Renal cortical epithelial cell (primary cell): ENCODE results near the gene STK24. TPM values are rescaled to one million over a fixed set of nuclear protein-coding genes. Genes with fewer than 3 reads are reported as not detected.

Source experiments
- DNase-seq: peaks from one replicate; pipeline ENCODE4 v3.0.0-alpha.2; 2011; ENCODE audit warnings: low read depth
- total RNA-seq: library from RNA; depleted of rRNA; stranded (reverse); fragments of >200 nt; gene quantifications from 2 replicates; pipeline ENCODE4 v1.2.3, GENCODE V29; 2014

Gene STK24
- total RNA-seq, 1 donor from 2014 or later: 82.0 TPM

DNA sequence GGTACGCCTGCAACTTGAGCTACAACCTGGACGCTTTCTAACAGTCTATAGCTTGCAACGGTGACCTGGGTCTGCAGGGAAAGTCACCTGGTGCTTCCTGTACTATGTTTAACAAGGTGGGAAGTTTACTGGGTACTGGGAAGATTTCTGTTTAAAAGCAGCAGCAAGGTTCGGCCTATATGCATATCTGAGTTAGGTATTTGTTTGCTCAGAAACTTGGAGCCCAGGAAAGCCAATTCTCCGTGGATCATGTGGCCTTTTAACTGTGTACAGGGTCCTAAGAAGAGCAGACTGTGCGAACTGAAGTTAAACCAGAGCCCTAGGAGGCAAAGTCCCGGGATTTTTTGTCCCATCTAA lies 103.1 kb downstream of the STK24 start:
- DNase-seq: no peak

GRCh38 chr13:98473135-98473787 lies 103.6 kb downstream of the STK24 start:
- no peak for DNase-seq

DNA sequence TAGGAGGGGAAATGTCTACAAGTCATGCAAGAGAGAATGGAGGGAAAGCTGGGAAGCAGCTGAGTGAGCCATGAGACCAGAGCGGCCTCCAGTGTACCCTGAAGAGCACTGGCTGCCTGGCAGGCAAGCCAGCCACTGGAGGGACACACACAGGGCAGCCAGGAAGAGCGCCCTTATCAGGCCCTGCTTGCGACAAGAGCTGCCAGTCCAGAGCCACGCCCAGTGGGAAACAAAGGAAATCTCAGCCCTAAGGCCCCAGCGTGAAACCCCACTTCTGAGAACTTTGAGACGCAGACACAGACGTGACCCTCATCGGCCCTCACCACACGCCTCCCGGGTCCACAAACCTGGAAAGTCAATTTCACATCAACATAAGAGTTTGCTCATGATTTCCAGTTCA lies 105.0 kb downstream of the STK24 start:
- no peak for DNase-seq

DNA sequence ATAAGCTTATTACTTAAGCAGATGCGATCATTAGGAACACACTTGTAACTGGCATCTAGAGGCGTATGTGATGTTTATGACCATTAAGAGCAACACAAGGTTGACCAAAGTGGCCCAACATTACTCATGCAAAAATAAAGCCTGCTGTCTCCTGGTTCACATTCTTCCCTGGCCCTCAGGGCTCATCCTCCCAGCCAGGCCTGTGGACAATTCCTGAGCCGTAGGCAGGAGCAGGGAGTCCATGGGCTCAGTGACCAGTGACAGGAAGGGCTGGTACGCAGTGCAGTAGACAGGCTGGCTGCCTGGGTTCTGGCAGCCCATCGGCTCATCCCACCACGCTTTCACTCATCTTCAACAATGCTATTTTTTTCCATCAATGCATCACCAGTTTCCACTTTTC lies 106.0 kb downstream of the STK24 start:
- no peak for DNase-seq

GRCh38 chr13:98468929-98469328 lies 108.0 kb downstream of the STK24 start:
- DNase-seq: no peak

DNA sequence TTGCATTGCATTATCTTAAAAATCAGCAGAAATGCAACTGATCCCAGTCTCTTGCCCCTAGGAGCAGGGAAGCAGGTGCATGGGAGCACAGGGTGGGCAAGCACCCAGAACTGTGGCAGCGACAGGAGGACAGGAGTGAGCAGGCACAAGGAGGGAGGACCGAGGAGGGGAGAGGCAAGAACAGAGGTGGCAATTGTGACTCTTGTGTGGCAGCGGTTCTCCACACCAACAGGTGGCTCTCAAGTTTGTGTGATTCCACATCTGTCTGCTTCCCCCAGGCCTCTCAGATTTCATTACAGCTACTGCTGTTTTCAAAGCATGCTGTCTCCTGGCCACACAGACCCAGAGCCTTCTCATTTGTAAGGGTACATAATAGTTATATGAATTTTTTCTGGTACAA lies 108.5 kb downstream of the STK24 start:
- no peak for DNase-seq

- DNase-seq: no peak
These were observed 109.5 kb downstream of the STK24 start for GRCh38 chr13:98467263-98467985.

- DNase-seq: no peak
These were observed 110.2 kb downstream of the STK24 start for GRCh38 chr13:98466634-98467236.

GRCh38 chr13:98462946-98463345 lies 114.0 kb downstream of the STK24 start:
- no peak for DNase-seq

DNA sequence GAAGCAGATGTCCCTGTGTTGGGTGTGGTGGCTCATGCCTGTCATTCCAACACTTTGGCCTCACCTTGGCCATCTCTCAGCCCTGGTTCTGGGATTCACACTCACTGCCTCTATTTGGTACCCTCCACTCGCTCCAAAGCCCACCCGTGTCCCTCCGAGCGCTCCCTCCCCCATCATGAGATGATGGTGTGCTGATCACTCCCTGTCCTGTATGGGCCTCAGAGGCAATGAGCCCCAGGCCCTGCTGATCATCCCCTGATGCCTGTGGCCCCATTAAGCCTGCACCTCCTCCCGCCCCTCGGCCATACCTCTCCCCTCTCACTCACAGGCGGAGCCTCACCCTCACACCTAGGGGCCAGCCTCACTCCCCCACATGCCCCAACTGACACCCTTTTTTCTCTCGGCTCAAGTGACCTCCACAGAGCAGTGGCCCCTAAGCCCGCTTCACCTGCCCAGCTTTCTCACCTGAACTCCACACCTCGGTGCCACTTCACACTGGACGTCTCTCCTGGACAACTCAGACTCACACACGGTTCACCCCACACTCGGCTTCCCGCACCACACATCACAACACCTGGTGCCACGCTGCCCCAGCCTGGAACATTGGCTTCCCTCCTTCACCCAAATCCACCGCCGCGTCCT lies 114.5 kb downstream of the STK24 start:
- DNase-seq: no peak

DNA sequence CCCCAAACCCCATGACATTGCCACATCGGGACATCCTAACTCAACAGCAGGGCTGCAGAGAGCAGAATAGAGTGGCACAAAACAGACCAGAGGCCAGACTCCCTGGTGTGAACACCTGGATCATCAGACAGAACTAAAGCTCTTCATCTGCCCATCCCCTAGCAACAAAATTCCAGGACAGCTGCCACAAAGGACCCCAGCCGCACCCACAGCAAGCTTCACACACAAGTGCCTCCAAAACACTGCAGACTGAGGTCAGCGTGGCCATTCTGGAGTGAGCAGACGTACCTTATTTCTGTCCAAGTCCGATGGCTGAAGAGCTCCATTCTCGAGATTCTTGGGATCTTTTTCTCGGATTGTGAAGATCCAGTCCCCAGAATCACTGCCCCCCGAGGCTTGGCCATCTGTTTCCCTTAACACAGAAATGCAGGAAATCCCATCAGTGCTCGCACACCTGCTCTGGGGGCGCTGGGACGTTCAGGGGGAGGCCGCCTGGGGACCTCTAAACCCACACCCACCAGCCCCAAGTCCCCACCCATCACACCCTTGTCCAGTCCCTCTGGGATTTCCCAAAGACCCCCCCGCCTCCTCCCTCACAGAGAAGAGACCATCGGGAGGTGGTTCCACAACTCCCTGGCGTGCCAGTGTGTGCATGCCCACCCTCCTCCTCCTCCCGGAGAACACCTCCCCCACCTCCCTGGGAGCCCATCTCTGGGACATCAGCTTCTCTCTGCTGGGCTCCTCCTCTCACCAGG lies 115.2 kb downstream of the STK24 start:
- DNase-seq: no peak

- DNase-seq: no peak
These were observed 116.4 kb downstream of the STK24 start for GRCh38 chr13:98460516-98460915.

- DNase-seq: no peak
These were observed 117.1 kb downstream of the STK24 start for GRCh38 chr13:98459721-98460370.

DNA sequence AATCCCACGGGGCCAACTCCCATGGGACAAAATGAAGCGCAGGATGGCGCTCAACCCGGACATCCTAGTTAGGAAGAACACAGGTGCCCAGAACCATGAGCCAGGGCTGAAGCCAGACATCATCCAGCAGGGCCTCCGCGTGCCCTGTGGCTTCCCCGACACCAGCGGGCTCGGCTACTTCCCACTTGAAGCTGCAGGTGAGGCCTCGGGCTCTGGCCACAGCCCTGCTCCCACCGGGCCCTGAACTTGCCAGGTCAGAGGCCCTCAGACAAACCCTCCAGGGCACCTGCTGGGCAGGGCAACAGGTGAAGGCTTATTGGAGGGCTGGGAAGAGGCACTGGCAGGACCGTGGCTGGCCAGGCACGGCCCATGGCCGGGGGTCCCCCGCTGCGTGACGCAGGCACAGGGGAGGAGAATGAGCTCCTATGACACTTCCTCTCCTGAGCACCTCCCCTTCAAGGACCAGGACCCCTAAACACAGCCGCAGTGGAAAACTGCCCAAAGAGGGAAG lies 117.7 kb downstream of the STK24 start:
- no peak for DNase-seq

DNA sequence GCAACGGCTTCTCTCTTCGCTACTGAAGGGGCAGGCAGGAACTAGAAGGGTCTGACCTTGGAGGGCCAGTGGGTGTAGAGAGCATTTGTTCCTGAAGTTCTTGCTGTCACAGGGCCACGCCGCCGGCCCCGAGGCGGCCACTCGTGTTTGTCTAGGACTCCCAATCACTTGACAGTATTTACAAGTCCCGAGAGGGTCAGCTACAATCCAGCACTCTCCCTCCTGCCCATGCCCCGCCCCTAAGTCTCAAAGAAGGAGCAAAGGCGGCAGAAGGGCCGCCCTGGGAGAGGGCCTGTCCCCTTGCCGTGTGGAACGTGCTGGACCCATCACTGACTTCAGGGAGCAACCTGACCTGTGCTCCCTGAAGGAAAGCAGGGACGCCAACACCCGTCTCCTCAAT lies 118.5 kb downstream of the STK24 start:
- no peak for DNase-seq

DNA sequence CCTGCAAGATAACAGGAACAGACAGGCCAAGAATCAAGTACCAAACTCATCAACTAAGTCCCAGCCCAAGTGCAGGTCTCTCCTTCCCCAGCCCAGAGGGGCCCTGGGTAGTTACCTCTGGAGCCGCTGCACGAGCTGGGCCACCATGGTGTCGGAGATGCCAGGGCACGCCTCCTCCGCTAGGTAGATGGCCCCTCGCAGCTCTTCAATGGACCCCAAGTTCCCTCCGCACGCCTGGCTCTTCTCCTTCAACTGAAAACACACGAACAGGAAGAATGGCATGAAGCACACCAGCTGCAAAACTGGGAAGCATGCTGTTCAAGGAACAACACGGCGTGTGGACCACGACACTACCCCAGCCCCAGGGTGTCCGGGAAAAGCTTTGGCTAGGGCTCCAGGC lies 119.9 kb downstream of the STK24 start:
- DNase-seq: no peak

DNA sequence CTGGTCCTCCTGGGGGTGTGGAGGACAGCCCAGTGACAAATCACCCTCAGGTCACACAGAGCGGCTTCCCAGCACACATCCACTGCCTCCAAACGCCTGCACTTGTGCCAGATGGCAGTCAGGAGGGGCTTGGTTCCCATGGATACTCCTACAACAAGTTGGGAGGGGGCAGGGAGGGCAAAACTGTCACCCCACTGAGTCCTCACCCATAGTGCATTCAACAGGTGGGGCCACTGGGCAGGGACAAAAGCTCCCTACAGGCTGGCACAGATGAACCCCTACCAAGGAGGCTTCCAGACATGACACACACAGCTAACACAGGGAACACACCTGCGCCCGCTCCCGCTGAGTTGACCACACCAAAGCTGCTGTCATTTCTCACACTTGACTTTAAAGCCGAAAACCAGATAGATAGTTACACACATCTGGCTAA lies 120.5 kb downstream of the STK24 start:
- no peak for DNase-seq

GRCh38 chr13:98454389-98454881 lies 122.5 kb downstream of the STK24 start:
- peak; percentile 63 for DNase-seq

DNA sequence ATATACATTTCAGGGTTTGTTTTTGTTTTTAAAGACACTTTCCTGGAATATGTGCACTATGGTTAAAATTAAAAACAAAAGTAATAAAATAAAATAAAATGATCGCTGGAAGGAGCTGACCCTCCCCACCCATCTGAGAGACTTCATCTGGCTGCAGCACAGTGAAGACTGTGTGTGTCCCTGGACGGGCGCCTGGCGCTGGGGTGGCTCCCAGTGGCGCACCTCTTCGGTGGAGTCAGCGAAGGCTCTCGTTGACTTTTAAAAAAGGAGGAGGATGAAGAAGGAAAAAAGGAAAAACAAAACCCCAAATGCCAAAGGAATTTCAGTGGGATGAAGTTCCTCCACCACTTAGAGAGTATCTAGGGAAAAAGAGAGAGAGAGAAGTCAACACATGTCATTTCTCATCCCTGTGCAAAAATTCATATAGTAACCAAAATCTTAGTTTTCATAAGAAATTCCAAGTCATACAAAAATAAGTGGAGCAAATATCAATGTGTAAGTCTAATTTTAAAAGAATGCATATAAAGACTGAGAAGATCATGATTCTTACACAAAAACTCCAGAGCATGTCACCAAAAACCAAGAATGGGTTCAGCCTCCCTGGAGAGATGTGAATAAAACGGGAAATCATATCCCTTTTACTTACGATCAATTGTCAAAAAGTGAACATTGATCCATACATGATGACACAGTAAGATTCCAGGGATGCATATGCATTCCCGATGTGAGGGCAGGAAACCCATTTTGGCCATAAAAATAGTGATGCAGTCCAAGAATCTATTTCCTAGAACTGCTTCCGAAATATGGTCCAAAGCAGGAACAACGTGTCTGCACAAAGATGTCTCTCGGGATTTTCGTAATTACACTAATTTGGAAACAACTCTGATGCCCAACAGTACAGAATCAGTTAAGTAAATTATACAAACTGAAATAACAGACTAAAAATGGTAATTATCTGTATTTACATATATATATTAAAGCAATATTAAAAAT lies 123.8 kb downstream of the STK24 start:
- no peak for DNase-seq
